ENCODE results near the gene RIN2.

- TF ChIP-seq CTCF (conservative IDR thresholded peaks at IDR 0.05) (no peak), EZH2 (IDR thresholded peaks at IDR 0.05; ENCODE audit: low read depth) (no peak)
Observed at GRCh38 chr20:19725814-19726525, 32.1 kb upstream of the RIN2 start.
